Measurements from ENCODE around the gene RPRM.
A peak's percentile ranks its signal among the peaks of the same experiment; 100 is the strongest.

Gene RPRM

GRCh38 chr2:153488072-153488471 is 9.5 kb upstream of the RPRM start:
- H3K4me3 ChIP-seq (ENCODE audit: severe bottlenecking) = no peak overlapping the region
- DNase-seq (ENCODE audit: low spot score) = no peak
- no peaks in the 10 kb centered on the region for H3K9me3 ChIP-seq (ENCODE audit: severe bottlenecking)
- no peak overlapping the region for H3K27ac ChIP-seq (ENCODE audit: poor library complexity, severe bottlenecking)
- H3K4me1 ChIP-seq (ENCODE audit: insufficient read depth, poor library complexity, severe bottlenecking) = no peaks in the 10 kb centered on the region
- TF ChIP-seq CTCF (IDR thresholded peaks at IDR 0.05; ENCODE audit: poor library complexity, severe bottlenecking) = no peak
- no peaks in the 10 kb centered on the region for H3K36me3 ChIP-seq (ENCODE audit: low read depth)
- H3K27me3 ChIP-seq (ENCODE audit: insufficient read depth, poor library complexity, severe bottlenecking) = peaks cover 10% of the 10 kb centered on the region
- ATAC-seq (ENCODE audit: low read depth) = no peak

- Histone ChIP-seq H3K27me3 (ENCODE audit: insufficient read depth, poor library complexity, severe bottlenecking) (peaks cover 5% of the 10 kb centered on the region), H3K9me3 (ENCODE audit: severe bottlenecking) (no peaks in the 10 kb centered on the region), H3K4me3 (ENCODE audit: severe bottlenecking) (no peak overlapping the region), H3K36me3 (ENCODE audit: low read depth) (no peaks in the 10 kb centered on the region), H3K27ac (ENCODE audit: poor library complexity, severe bottlenecking) (no peak overlapping the region), H3K4me1 (ENCODE audit: insufficient read depth, poor library complexity, severe bottlenecking) (no peaks in the 10 kb centered on the region)
- ATAC-seq (ENCODE audit: low read depth) = 0 out of 3 replicates have a peak, but pooled peaks have one; percentile 44
- no peak for TF ChIP-seq CTCF (IDR thresholded peaks at IDR 0.05; ENCODE audit: poor library complexity, severe bottlenecking)
- DNase-seq (ENCODE audit: low spot score) = no peak
Observed at GRCh38 chr2:153487448-153487847, 8.9 kb upstream of the RPRM start.

GRCh38 chr2:153479573-153479972 is 1.0 kb upstream of the RPRM start:
- Histone ChIP-seq H3K27ac (ENCODE audit: poor library complexity, severe bottlenecking) (no peak overlapping the region), H3K9me3 (ENCODE audit: severe bottlenecking) (no peaks in the 10 kb centered on the region), H3K4me1 (ENCODE audit: insufficient read depth, poor library complexity, severe bottlenecking) (no peaks in the 10 kb centered on the region), H3K27me3 (ENCODE audit: insufficient read depth, poor library complexity, severe bottlenecking) (peaks cover 73% of the 10 kb centered on the region), H3K36me3 (ENCODE audit: low read depth) (no peaks in the 10 kb centered on the region), H3K4me3 (ENCODE audit: severe bottlenecking) (no peak overlapping the region)
- no peak for ATAC-seq (ENCODE audit: low read depth)
- no peak for DNase-seq (ENCODE audit: low spot score)
- no peak for TF ChIP-seq CTCF (IDR thresholded peaks at IDR 0.05; ENCODE audit: poor library complexity, severe bottlenecking)

GRCh38 chr2:153477636-153478288 is 800 bp downstream of the RPRM start:
- Histone ChIP-seq H3K27ac (ENCODE audit: poor library complexity, severe bottlenecking) (no peak overlapping the region), H3K4me1 (ENCODE audit: insufficient read depth, poor library complexity, severe bottlenecking) (no peaks in the 10 kb centered on the region)
- no peak for ATAC-seq (ENCODE audit: low read depth)

More at GRCh38 chr2:153477636-153478288, 800 bp downstream of the RPRM start:
- Histone ChIP-seq H3K27me3 (ENCODE audit: insufficient read depth, poor library complexity, severe bottlenecking) (peaks cover 83% of the 10 kb centered on the region), H3K9me3 (ENCODE audit: severe bottlenecking) (no peaks in the 10 kb centered on the region), H3K4me3 (ENCODE audit: severe bottlenecking) (no peak overlapping the region), H3K36me3 (ENCODE audit: low read depth) (no peaks in the 10 kb centered on the region)
- no peak for TF ChIP-seq CTCF (IDR thresholded peaks at IDR 0.05; ENCODE audit: poor library complexity, severe bottlenecking)
- no peak for DNase-seq (ENCODE audit: low spot score)
